ENCODE results near the gene THAP4. TPM values are rescaled to one million over a fixed set of nuclear protein-coding genes. Genes with fewer than 3 reads are reported as not detected.

Gene THAP4
- polyA plus RNA-seq, 1 donor (not counting 4 experiments of a cell fraction or from before 2014, with no cell fraction given): 30.3 TPM

DNA sequence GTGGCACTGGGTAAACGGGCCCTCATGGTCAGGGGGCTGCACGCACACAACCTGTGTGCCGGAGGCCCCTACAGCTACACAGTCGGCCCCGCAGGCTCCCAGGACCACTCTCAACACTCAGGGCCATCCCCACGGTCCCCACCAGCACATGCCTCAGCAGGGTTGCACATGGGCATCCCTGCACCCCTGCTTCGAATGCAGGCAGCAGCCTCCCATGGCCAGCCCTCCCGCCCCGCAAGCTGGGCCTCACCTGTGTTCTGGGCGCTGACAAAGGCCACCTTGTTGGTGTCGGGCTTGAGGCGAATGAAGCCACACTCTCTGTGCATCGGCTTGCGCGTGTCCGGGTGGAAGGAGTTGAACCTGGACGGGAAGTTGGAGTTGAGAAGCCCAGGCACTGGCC lies 34.2 kb downstream of the THAP4 start:
- no peaks in the 10 kb centered on the region for H3K9me1 ChIP-seq (ENCODE audit: control insufficient read depth, extremely low read depth, insufficient read depth, low read length)
- DNase-seq (ENCODE audit: low read depth, low spot score) (no peak), FAIRE-seq (no peak)
- no peak overlapping the region for H3K27ac ChIP-seq (ENCODE audit: control insufficient read depth, insufficient read depth, low read length)
- H3K4me1 ChIP-seq (ENCODE audit: control insufficient read depth, extremely low read depth, insufficient read depth, low read length): no peaks in the 10 kb centered on the region
- TF ChIP-seq, protein P1, sequence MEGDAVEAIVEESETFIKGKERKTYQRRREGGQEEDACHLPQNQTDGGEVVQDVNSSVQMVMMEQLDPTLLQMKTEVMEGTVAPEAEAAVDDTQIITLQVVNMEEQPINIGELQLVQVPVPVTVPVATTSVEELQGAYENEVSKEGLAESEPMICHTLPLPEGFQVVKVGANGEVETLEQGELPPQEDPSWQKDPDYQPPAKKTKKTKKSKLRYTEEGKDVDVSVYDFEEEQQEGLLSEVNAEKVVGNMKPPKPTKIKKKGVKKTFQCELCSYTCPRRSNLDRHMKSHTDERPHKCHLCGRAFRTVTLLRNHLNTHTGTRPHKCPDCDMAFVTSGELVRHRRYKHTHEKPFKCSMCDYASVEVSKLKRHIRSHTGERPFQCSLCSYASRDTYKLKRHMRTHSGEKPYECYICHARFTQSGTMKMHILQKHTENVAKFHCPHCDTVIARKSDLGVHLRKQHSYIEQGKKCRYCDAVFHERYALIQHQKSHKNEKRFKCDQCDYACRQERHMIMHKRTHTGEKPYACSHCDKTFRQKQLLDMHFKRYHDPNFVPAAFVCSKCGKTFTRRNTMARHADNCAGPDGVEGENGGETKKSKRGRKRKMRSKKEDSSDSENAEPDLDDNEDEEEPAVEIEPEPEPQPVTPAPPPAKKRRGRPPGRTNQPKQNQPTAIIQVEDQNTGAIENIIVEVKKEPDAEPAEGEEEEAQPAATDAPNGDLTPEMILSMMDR (optimal IDR thresholded peaks at IDR 0.05 in 1 of 3, IDR thresholded peaks at IDR 0.05 in 1 of 3, conservative IDR thresholded peaks at IDR 0.05 in 1 of 3; ENCODE audit: extremely low read depth in 1 of 3, insufficient read depth in 2 of 3, low read length in 3 of 3): no peak
- no peak for TF ChIP-seq EZH2 (IDR thresholded peaks at IDR 0.05; ENCODE audit: low read length)
- no peaks in the 10 kb centered on the region for H3K27me3 ChIP-seq (ENCODE audit: control insufficient read depth, extremely low read depth, insufficient read depth, low read length)
- dilution Hi-C loops (cut with MboI; ENCODE audit: extremely low pct_ligation_motif_present, low sequenced_read_pairs): no loop called here
- H3K79me2 ChIP-seq (ENCODE audit: control insufficient read depth, insufficient read depth, low read length): no peaks in the 10 kb centered on the region
- no peak overlapping the region for H2AFZ ChIP-seq (ENCODE audit: control insufficient read depth, low read length)
- no peak overlapping the region for H3K9ac ChIP-seq (ENCODE audit: control insufficient read depth, extremely low read depth, insufficient read depth, low read length)
- H3K9me3 ChIP-seq (ENCODE audit: control insufficient read depth, low read depth, low read length): no peaks in the 10 kb centered on the region
- peaks cover 12 to 20% of the 10 kb centered on the region in 2 experiments for H3K36me3 ChIP-seq (ENCODE audit: control insufficient read depth in 2 of 2, extremely low read depth in 1 of 2, insufficient read depth in 2 of 2, low read length in 2 of 2)
- H4K20me1 ChIP-seq (ENCODE audit: control insufficient read depth, extremely low read depth, insufficient read depth, low read length): no peaks in the 10 kb centered on the region
- no peak overlapping the region for H3K4me3 ChIP-seq (ENCODE audit: control insufficient read depth in 2 of 3, extremely low read depth in 1 of 3, insufficient read depth in 2 of 3, low read depth in 1 of 3, low read length in 3 of 3)
- H3K4me2 ChIP-seq (ENCODE audit: control insufficient read depth, extremely low read depth, insufficient read depth, low read depth, low read length): no peak overlapping the region

DNA sequence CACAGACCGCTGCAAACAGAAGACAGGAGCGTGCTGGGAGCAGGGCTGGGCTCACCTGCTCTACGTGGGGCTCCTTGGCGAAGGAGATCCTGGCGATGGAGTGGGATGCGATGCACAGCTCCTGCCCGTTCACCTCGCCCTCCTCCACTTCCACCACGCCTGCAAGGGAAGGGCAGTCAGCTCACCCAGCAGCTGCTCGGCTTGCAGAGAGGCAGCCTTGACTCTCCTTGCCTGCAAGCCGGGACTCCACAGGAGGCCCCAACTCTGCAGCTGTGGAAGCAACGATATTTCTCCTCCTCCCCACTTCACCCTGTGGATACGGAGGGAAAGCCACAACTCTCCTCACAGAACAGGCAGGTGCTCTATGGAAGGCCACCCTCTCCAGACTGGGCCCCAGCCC lies 35.1 kb downstream of the THAP4 start:
- H2AFZ ChIP-seq (ENCODE audit: control insufficient read depth, low read length): no peak overlapping the region
- TF ChIP-seq, protein P1 (optimal IDR thresholded peaks at IDR 0.05 in 1 of 3, IDR thresholded peaks at IDR 0.05 in 1 of 3, conservative IDR thresholded peaks at IDR 0.05 in 1 of 3; ENCODE audit: extremely low read depth in 1 of 3, insufficient read depth in 2 of 3, low read length in 3 of 3): no peak
- no peak for TF ChIP-seq EZH2 (IDR thresholded peaks at IDR 0.05; ENCODE audit: low read length)
- H3K27ac ChIP-seq (ENCODE audit: control insufficient read depth, insufficient read depth, low read length): no peak overlapping the region
- H3K79me2 ChIP-seq (ENCODE audit: control insufficient read depth, insufficient read depth, low read length): no peaks in the 10 kb centered on the region
- FAIRE-seq: no peak
- no peaks in the 10 kb centered on the region for H3K4me1 ChIP-seq (ENCODE audit: control insufficient read depth, extremely low read depth, insufficient read depth, low read length)
- H3K4me3 ChIP-seq (ENCODE audit: control insufficient read depth in 2 of 3, extremely low read depth in 1 of 3, insufficient read depth in 2 of 3, low read depth in 1 of 3, low read length in 3 of 3): no peak overlapping the region
- no peaks in the 10 kb centered on the region for H3K27me3 ChIP-seq (ENCODE audit: control insufficient read depth, extremely low read depth, insufficient read depth, low read length)
- H3K9me3 ChIP-seq (ENCODE audit: control insufficient read depth, low read depth, low read length): no peaks in the 10 kb centered on the region
- dilution Hi-C loops (cut with MboI; ENCODE audit: extremely low pct_ligation_motif_present, low sequenced_read_pairs): no loop called here
- no peaks in the 10 kb centered on the region for H3K9me1 ChIP-seq (ENCODE audit: control insufficient read depth, extremely low read depth, insufficient read depth, low read length)
- no peak overlapping the region for H3K4me2 ChIP-seq (ENCODE audit: control insufficient read depth, extremely low read depth, insufficient read depth, low read depth, low read length)
- H4K20me1 ChIP-seq (ENCODE audit: control insufficient read depth, extremely low read depth, insufficient read depth, low read length): no peaks in the 10 kb centered on the region
- DNase-seq (ENCODE audit: low read depth, low spot score): no peak
- peaks cover 17 to 20% of the 10 kb centered on the region in 2 experiments for H3K36me3 ChIP-seq (ENCODE audit: control insufficient read depth in 2 of 2, extremely low read depth in 1 of 2, insufficient read depth in 2 of 2, low read length in 2 of 2)
- H3K9ac ChIP-seq (ENCODE audit: control insufficient read depth, extremely low read depth, insufficient read depth, low read length): no peak overlapping the region

Data from keratinocyte (primary cell).